22Rv1 (cell line): ENCODE results near the gene COMMD9.

Experiments used
- H3K27ac ChIP-seq: fragments of 450-650 bp; 2 replicates; pipeline ENCODE4 v1.5.1; 2017
- CTCF ChIP-seq: fragments of 450-650 bp; IDR thresholded peaks from 2 replicates; pipeline ENCODE4 v1.5.1; 2017; ENCODE audit warnings: mild to moderate bottlenecking
- ZFX ChIP-seq: fragments of 450-650 bp; IDR thresholded peaks from 2 replicates; pipeline ENCODE4 v1.6.1; 2017; ENCODE audit warnings: antibody characterized with exemption, borderline replicate concordance

The COMMD9 gene

GRCh38 chr11:36317992-36318391, 28.8 kb upstream of the COMMD9 start:
- H3K27ac ChIP-seq, result no peak overlapping the region
- TF ChIP-seq CTCF, result no peak
- no peak for TF ChIP-seq ZFX

GRCh38 chr11:36316049-36316448, 26.8 kb upstream of the COMMD9 start:
- no peak for TF ChIP-seq ZFX
- no peak for TF ChIP-seq CTCF

GRCh38 chr11:36314434-36314767, 25.2 kb upstream of the COMMD9 start:
- no peak for TF ChIP-seq CTCF
- TF ChIP-seq ZFX, result no peak
- no peak overlapping the region for H3K27ac ChIP-seq

More at GRCh38 chr11:36316049-36316448, 26.8 kb upstream of the COMMD9 start:
- no peak overlapping the region for H3K27ac ChIP-seq

GRCh38 chr11:36313750-36314433, 24.7 kb upstream of the COMMD9 start:
- TF ChIP-seq ZFX, result no peak
- TF ChIP-seq CTCF, result no peak
- no peak overlapping the region for H3K27ac ChIP-seq

- H3K27ac ChIP-seq, result no peak overlapping the region
- no peak for TF ChIP-seq CTCF
- TF ChIP-seq ZFX, result no peak
These were observed 23.6 kb upstream of the COMMD9 start for GRCh38 chr11:36312611-36313472.

GRCh38 chr11:36311926-36312595, 22.8 kb upstream of the COMMD9 start:
- no peak overlapping the region for H3K27ac ChIP-seq
- no peak for TF ChIP-seq ZFX
- TF ChIP-seq CTCF, result no peak

- no peak overlapping the region for H3K27ac ChIP-seq
- TF ChIP-seq CTCF, result no peak
- TF ChIP-seq ZFX, result no peak
These were observed 20.6 kb upstream of the COMMD9 start for GRCh38 chr11:36309779-36310178.
